ENCODE measurements around the gene SEPTIN5. TPM values are rescaled to one million over a fixed set of nuclear protein-coding genes. Genes with fewer than 3 reads are reported as not detected.
A peak's percentile ranks its signal among the peaks of the same experiment; 100 is the strongest.

SEPTIN5 gene
- total and polyA plus RNA-seq, 9 of the 15 experiments (the other 6 are each of a cell fraction or from before 2014, with no cell fraction given), result 0.03 to 195 (median 119) TPM

GRCh38 chr22:19723983-19724827 lies 9.9 kb downstream of the SEPTIN5 start (continued):
- TF ChIP-seq LEF1 (IDR thresholded peaks at IDR 0.05) (no peak), ZNF41 (CRISPR knock-in tag; conservative IDR thresholded peaks at IDR 0.05) (no peak), ZBTB1 (CRISPR knock-in tag; IDR thresholded peaks at IDR 0.05; ENCODE audit: borderline replicate concordance, low read depth) (no peak), PYGO2 (tag; IDR thresholded peaks at IDR 0.05) (no peak), FOSL1 (tag; conservative IDR thresholded peaks at IDR 0.05) (no peak), XRCC3 (IDR thresholded peaks at IDR 0.05) (no peak), ZNF318 (IDR thresholded peaks at IDR 0.05; ENCODE audit: borderline replicate concordance in 1 of 2, low read depth in 1 of 2) (no peak), HMBOX1 (IDR thresholded peaks at IDR 0.05) (no peak), IRF9 (tag; IDR thresholded peaks at IDR 0.05) (0 out of 2 replicates have a peak, but pooled peaks have one; percentile 35), POLR2A (conservative IDR thresholded peaks at IDR 0.05) (no peak), CBX1 (IDR thresholded peaks at IDR 0.05; ENCODE audit: low read depth) (no peak), ASH1L (IDR thresholded peaks at IDR 0.05; ENCODE audit: borderline replicate concordance, low read depth, partially characterized antibody) (no peak), HNRNPK (IDR thresholded peaks at IDR 0.05; ENCODE audit: low read depth, low read length, poor library complexity, severe bottlenecking) (no peak), ARHGAP35 (IDR thresholded peaks at IDR 0.05; ENCODE audit: partially characterized antibody) (peak; percentile 81), ZNF785 (CRISPR knock-in tag; IDR thresholded peaks at IDR 0.05) (no peak)
